C4-2B (cell line): ENCODE results near the gene TXNDC8.
"Not testable (repeated sequence)": the region's sequence is repeated elsewhere in the genome, so short reads cannot be mapped to it uniquely, and the experiment has no call there.

Source experiments
- H3K27ac ChIP-seq: fragments of 450-650 bp; 2 replicates; pipeline ENCODE4 v1.5.1; 2017
- ZFX ChIP-seq: fragments of 450-650 bp; IDR thresholded peaks from 2 replicates; pipeline ENCODE4 v1.6.1; 2017
- TF ChIP-seq, protein P1 (sequence below): fragments of 450-650 bp; conservative IDR thresholded peaks from 2 replicates; pipeline ENCODE4 v1.5.1; 2017; ENCODE audit warnings: mild to moderate bottlenecking

TXNDC8 gene

DNA sequence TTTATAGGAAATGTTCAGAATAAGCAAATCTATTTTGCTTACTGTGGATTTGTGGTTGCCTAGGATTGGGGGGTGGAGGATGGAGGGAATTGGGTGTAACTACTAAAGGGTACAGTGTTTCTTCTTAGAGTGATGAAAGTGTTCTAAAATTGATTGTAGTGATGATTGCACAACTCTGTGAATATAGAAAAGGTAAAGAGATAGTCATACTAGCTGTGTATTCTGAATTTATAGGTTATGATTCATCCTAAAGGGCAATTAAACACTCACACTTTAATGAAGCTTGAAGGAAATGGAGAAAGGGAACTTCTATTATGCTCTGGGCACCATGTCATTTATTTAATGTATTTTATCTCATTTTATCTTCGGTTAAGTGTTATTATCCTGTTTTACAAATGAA, 9.9 kb downstream of the TXNDC8 start:
- TF ChIP-seq, protein P1, sequence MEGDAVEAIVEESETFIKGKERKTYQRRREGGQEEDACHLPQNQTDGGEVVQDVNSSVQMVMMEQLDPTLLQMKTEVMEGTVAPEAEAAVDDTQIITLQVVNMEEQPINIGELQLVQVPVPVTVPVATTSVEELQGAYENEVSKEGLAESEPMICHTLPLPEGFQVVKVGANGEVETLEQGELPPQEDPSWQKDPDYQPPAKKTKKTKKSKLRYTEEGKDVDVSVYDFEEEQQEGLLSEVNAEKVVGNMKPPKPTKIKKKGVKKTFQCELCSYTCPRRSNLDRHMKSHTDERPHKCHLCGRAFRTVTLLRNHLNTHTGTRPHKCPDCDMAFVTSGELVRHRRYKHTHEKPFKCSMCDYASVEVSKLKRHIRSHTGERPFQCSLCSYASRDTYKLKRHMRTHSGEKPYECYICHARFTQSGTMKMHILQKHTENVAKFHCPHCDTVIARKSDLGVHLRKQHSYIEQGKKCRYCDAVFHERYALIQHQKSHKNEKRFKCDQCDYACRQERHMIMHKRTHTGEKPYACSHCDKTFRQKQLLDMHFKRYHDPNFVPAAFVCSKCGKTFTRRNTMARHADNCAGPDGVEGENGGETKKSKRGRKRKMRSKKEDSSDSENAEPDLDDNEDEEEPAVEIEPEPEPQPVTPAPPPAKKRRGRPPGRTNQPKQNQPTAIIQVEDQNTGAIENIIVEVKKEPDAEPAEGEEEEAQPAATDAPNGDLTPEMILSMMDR: no peak
- TF ChIP-seq ZFX: no peak

GRCh38 chr9:110323818-110324217, 13.8 kb downstream of the TXNDC8 start:
- TF ChIP-seq ZFX: no peak
- TF ChIP-seq, protein P1: no peak
- H3K27ac ChIP-seq: no peak overlapping the region

More for the DNA sequence above, 9.9 kb downstream of the TXNDC8 start:
- H3K27ac ChIP-seq: no peak overlapping the region

DNA sequence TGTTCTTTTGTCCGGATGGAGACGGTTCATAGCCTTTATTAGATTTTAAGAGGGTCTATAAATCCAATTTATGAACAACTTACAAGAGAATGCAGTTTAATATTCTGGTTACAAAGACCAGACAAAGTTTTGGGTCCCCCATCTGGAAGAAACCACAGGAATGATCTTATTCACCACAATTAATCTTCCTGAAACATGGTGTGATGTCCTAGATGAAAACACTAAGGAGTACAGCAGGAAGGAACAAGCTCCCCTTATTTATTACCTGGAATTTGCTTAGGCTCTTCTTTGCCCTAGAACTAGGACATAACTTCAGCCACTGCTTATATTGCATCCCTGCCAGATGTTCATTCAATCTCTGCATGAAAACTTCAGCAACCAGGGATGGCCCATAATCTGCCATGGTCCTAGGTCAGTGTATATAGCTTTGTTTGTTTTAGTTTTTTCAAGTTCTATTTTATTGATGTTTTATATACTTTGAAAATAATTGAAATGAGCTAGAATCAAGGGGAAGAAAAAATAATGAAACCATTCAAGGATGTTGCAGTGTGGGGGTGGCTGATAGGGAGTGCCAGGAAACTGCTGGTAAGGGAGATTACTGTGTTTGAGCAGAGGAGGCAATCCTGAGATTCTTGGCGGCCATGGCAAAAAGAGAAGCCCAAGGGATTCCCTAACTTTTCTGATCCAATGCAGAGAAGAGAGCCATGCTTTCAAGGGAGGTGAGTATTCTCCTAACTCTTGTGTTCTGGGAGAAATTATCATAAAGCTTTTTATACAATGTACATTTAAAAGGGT, 16.8 kb downstream of the TXNDC8 start:
- H3K27ac ChIP-seq: no peak overlapping the region
- no peak for TF ChIP-seq ZFX

DNA sequence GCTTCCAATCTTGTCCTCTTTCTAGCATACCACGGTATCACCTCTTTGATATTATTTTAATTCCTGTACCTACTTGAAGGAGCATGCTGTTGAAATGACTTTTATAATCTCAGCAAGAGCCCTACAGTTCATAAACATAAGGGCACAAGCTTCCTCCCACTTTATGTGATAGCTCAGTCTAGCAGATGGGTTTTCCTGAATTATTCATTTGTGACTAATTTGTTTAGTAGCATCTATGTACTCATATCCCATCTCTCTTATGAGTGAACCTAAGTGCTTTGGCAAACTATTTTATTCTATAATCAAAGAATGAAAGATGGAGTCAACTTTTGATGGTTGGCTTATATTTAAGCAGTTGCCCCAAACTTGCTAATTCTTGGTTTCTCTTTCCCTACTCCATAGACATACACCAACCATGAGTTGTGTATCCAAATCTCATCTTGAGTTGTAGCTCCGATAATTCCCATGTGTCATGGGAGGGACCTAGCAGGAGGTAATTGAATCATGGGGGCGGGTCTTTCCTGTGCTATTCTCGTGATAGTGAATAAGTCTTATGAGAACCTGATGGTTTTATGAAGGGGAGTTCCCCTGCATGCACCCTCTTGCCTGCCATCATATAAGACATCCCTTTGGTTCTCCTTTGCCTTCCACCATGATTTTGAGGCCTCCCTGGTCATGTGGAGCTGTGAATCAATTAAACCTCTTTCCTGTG, 17.7 kb downstream of the TXNDC8 start:
- no peak for TF ChIP-seq ZFX
- TF ChIP-seq, protein P1: no peak
- no peak overlapping the region for H3K27ac ChIP-seq

DNA sequence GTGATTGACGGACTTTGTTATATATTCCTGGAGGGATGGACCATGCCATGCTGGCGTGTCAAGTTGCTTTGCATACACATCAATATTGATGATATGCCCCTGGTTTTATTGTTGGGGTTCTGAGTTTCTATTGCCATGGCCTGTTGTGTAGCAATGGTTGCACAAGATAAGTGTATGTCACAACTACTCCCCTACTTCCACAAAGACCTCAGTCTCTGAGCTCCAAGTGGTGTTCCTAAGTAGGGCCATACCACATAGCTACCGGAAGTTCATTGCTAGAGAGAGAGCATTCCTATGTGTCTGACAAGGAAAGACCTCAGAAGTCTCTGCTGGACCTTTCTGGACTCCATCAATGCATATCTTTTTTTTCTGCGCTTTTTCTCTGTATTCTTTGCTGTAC, 19.8 kb downstream of the TXNDC8 start:
- TF ChIP-seq, protein P1: no peak
- TF ChIP-seq ZFX: no peak
- no peak overlapping the region for H3K27ac ChIP-seq

- no peak overlapping the region for H3K27ac ChIP-seq
These were observed 21.2 kb downstream of the TXNDC8 start for GRCh38 chr9:110316261-110317075.

DNA sequence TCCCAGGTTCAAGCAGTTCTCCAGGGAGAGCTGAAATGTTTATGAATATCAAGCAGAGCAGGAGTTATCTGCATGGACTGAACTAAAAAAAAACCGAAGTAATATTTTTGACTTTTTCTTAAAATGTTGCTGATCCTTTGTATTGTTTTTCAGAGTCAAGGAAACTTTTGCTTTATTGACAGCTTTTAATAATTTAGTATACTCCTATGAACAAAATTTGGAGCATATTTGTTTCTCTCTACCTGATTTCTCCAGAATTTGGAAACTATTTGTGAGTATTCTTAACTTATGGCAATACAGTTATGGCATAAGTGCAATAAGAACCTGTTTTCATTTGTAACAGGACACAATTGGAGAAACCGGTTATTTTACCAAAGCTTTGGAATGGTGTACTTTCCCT, 25.7 kb downstream of the TXNDC8 start:
- H3K27ac ChIP-seq: not testable (repeated sequence)

More at GRCh38 chr9:110316261-110317075, 21.2 kb downstream of the TXNDC8 start:
- TF ChIP-seq, protein P1: no peak
- TF ChIP-seq ZFX: no peak

- TF ChIP-seq, protein P1: no peak
- TF ChIP-seq ZFX: no peak
- H3K27ac ChIP-seq: no peak overlapping the region
These were observed 28.0 kb downstream of the TXNDC8 start for GRCh38 chr9:110309681-110310080.
